BJ (cell line): ENCODE results near the gene CREB1. TPM values are rescaled to one million over a fixed set of nuclear protein-coding genes. Genes with fewer than 3 reads are reported as not detected.
"Not testable (repeated sequence)": the region's sequence is repeated elsewhere in the genome, so short reads cannot be mapped to it uniquely, and the experiment has no call there.

ENCODE experiments used
- CTCF ChIA-PET: fragments of 350-600 bp; formaldehyde crosslinking; extraction: SDS; loops from one replicate; lab custom pipeline; 2021; ENCODE audit warnings: antibody characterized with exemption, inconsistent platforms; lab: Yijun Ruan, JAX
- POLR2A ChIA-PET: fragments of 300-600 bp; sonication (Branson Sonifier 250); formaldehyde crosslinking; extraction: SDS; loops from one replicate; lab custom pipeline; 2021; ENCODE audit warnings: antibody characterized with exemption; lab: Charles Lee
- DNase-seq: peaks from one replicate; pipeline ENCODE4 v3.0.0-alpha.2; 2011; ENCODE audit warnings: low read depth
- H3K27me3 ChIP-seq: 2 replicates; pipeline ENCODE4 v1.6.0; 2011; ENCODE audit warnings: low read length; ENCODE audit not compliant: control insufficient read depth, insufficient read depth
- H3K36me3 ChIP-seq: 2 replicates; pipeline ENCODE4 v1.5.1; 2011; ENCODE audit warnings: low read length; ENCODE audit not compliant: control insufficient read depth, insufficient read depth
- H3K4me3 ChIP-seq: 2 replicates; pipeline ENCODE4 v1.5.1; 2011; ENCODE audit warnings: low read depth, mild to moderate bottlenecking, control low read depth, low read length
- polyA plus RNA-seq: library from polyadenylated mRNA; depleted of rRNA; stranded (reverse); fragments of >200 nt; gene quantifications from 2 replicates; pipeline ENCODE4 v1.2.3, GENCODE V29; 2011
- TF ChIP-seq, protein P1 (sequence below): IDR thresholded peaks from 2 replicates; pipeline ENCODE4 v1.5.1; 2011; ENCODE audit warnings: low read depth, mild to moderate bottlenecking, control low read depth, inconsistent platforms, low read length, moderate library complexity; ENCODE audit not compliant: insufficient read depth

Gene CREB1
- polyA plus RNA-seq, 1 experiment: 44.4 TPM

GRCh38 chr2:207491086-207491485 lies 38.7 kb upstream of the CREB1 start:
- TF ChIP-seq, protein P1, sequence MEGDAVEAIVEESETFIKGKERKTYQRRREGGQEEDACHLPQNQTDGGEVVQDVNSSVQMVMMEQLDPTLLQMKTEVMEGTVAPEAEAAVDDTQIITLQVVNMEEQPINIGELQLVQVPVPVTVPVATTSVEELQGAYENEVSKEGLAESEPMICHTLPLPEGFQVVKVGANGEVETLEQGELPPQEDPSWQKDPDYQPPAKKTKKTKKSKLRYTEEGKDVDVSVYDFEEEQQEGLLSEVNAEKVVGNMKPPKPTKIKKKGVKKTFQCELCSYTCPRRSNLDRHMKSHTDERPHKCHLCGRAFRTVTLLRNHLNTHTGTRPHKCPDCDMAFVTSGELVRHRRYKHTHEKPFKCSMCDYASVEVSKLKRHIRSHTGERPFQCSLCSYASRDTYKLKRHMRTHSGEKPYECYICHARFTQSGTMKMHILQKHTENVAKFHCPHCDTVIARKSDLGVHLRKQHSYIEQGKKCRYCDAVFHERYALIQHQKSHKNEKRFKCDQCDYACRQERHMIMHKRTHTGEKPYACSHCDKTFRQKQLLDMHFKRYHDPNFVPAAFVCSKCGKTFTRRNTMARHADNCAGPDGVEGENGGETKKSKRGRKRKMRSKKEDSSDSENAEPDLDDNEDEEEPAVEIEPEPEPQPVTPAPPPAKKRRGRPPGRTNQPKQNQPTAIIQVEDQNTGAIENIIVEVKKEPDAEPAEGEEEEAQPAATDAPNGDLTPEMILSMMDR: no peak
- H3K4me3 ChIP-seq: no peak overlapping the region
- no peaks in the 10 kb centered on the region for H3K36me3 ChIP-seq
- H3K27me3 ChIP-seq: no peaks in the 10 kb centered on the region
- ChIA-PET CTCF (interaction anchor here (1.1 kb wide), 1 partner anchor 502 kb away, joined by 3 read pairs; no protein-coding TSS in a partner anchor), POLR2A (no interaction called here)
- no peak for DNase-seq

GRCh38 chr2:207491956-207492355 lies 37.8 kb upstream of the CREB1 start:
- TF ChIP-seq, protein P1: no peak
- Histone ChIP-seq H3K27me3 (no peaks in the 10 kb centered on the region), H3K36me3 (no peaks in the 10 kb centered on the region), H3K4me3 (no peak overlapping the region)
- ChIA-PET CTCF (interaction anchor here (1.1 kb wide), 1 partner anchor 503 kb away, joined by 3 read pairs; no protein-coding TSS in a partner anchor), POLR2A (no interaction called here)
- DNase-seq: no peak

- H3K4me3 ChIP-seq: no peak overlapping the region
- TF ChIP-seq, protein P1: no peak
- H3K36me3 ChIP-seq: no peaks in the 10 kb centered on the region
- no peaks in the 10 kb centered on the region for H3K27me3 ChIP-seq
- no peak for DNase-seq
- ChIA-PET CTCF (interaction anchor here (1.1 kb wide), 1 partner anchor 504 kb away, joined by 3 read pairs; no protein-coding TSS in a partner anchor), POLR2A (no interaction called here)
These were observed 37.3 kb upstream of the CREB1 start for GRCh38 chr2:207492461-207492860.

GRCh38 chr2:207494137-207494536 lies 35.6 kb upstream of the CREB1 start:
- TF ChIP-seq, protein P1: no peak
- Histone ChIP-seq H3K27me3 (no peaks in the 10 kb centered on the region), H3K4me3 (no peak overlapping the region), H3K36me3 (no peaks in the 10 kb centered on the region)
- ChIA-PET POLR2A (no interaction called here), CTCF (interaction anchor here (0.9 kb wide), 1 partner anchor 9 kb away, joined by 3 read pairs; no protein-coding TSS in a partner anchor)
- no peak for DNase-seq

GRCh38 chr2:207496936-207497335 lies 32.8 kb upstream of the CREB1 start:
- H3K27me3 ChIP-seq, DNase-seq, H3K4me3 ChIP-seq, H3K36me3 ChIP-seq, CTCF ChIA-PET, POLR2A ChIA-PET: not testable (repeated sequence)

DNA sequence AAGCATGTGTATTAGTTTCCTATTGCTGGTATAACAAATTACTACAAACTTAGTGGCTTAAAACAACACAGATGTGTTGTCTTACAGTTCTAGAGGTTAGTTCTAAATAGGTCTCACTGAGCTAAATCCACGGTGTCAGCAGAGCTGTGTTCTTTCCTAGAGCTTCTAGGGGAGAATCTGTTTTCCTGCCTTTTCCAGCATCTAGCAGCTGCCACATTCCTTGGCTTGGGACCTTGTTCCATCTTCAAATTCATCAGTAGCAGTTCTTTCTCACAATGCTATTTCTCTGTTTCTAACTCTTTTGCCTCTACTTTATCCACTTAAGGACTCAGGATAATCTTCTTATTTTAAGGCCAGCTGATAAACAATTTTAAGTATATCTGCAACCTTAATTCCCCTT lies 32.2 kb upstream of the CREB1 start:
- POLR2A ChIA-PET: no interaction called here
- CTCF ChIA-PET: no interaction called here
- H3K4me3 ChIP-seq: no peak overlapping the region
- TF ChIP-seq, protein P1: no peak
- no peaks in the 10 kb centered on the region for H3K27me3 ChIP-seq
- H3K36me3 ChIP-seq: no peaks in the 10 kb centered on the region
- DNase-seq: no peak
